H4 (cell line): ENCODE measurements around the gene PATL2. TPM values are rescaled to one million over a fixed set of nuclear protein-coding genes. Genes with fewer than 3 reads are reported as not detected.
"Not testable (repeated sequence)": the region's sequence is repeated elsewhere in the genome, so short reads cannot be mapped to it uniquely, and the experiment has no call there.

Experiments used
- DNase-seq: peaks from one replicate; pipeline ENCODE4 v3.0.0-alpha.2; 2015; ENCODE audit warnings: low spot score
- total RNA-seq: library from RNA; depleted of rRNA; stranded (reverse); fragments of >200 nt; shearing (Covaris generic); gene quantifications from 2 replicates; pipeline ENCODE4 v1.2.3, GENCODE V29; 2014

The PATL2 gene
- total RNA-seq, 1 experiment from 2014 or later, result 0.77 TPM

- DNase-seq, result not testable (repeated sequence)
Observed at GRCh38 chr15:44690245-44690644, 20.9 kb downstream of the PATL2 start.

- not testable (repeated sequence) for DNase-seq
Observed at GRCh38 chr15:44689318-44689717, 21.8 kb downstream of the PATL2 start.

GRCh38 chr15:44682809-44683682 lies 28.1 kb downstream of the PATL2 start:
- DNase-seq, result peak; percentile 80

GRCh38 chr15:44682211-44682610 lies 28.9 kb downstream of the PATL2 start:
- no peak for DNase-seq

- no peak for DNase-seq
Observed at GRCh38 chr15:44676676-44677075, 34.4 kb downstream of the PATL2 start.

GRCh38 chr15:44675911-44676310 lies 35.2 kb downstream of the PATL2 start:
- no peak for DNase-seq

- no peak for DNase-seq
Observed at GRCh38 chr15:44673639-44674038, 37.5 kb downstream of the PATL2 start.

GRCh38 chr15:44670087-44670950 lies 40.8 kb downstream of the PATL2 start:
- DNase-seq, result no peak

- no peak for DNase-seq
Observed at GRCh38 chr15:44668921-44669320, 42.2 kb downstream of the PATL2 start.

GRCh38 chr15:44667039-44667360 lies 44.1 kb downstream of the PATL2 start:
- DNase-seq, result no peak

- no peak for DNase-seq
Observed at GRCh38 chr15:44666210-44667038, 44.7 kb downstream of the PATL2 start.

- DNase-seq, result peak; percentile 97
Observed at GRCh38 chr15:44663410-44664308, 47.5 kb downstream of the PATL2 start, which contains the start of gene SPG11. SPG11 (minus strand) TSS chr15:44663662; CDS start chr15:44663647, 15 bp downstream.

GRCh38 chr15:44662478-44663409 lies 48.4 kb downstream of the PATL2 start:
- DNase-seq, result peak; percentile 30

- DNase-seq, result no peak
Observed at GRCh38 chr15:44661576-44661975, 49.5 kb downstream of the PATL2 start.

- no peak for DNase-seq
Observed at GRCh38 chr15:44659056-44659455, 52.1 kb downstream of the PATL2 start.

GRCh38 chr15:44657378-44657777 lies 53.7 kb downstream of the PATL2 start:
- DNase-seq, result no peak

- DNase-seq, result no peak
Observed at GRCh38 chr15:44656913-44657312, 54.2 kb downstream of the PATL2 start.

GRCh38 chr15:44656298-44656697 lies 54.8 kb downstream of the PATL2 start:
- no peak for DNase-seq

- DNase-seq, result no peak
Observed at GRCh38 chr15:44654858-44655257, 56.3 kb downstream of the PATL2 start.

GRCh38 chr15:44647637-44648036 lies 63.5 kb downstream of the PATL2 start:
- DNase-seq, result no peak
